Adrenal gland (tissue), 5 donors: ENCODE measurements around the gene BLMH.

Source experiments
- CTCF ChIP-seq, 6 experiments: fragments of 450-650 bp in 4 of 6; fragments of 200-600 bp in 2 of 6; sonication (generic) in 1 of 6; IDR thresholded peaks; 1 replicate in 5 of 6; 2 replicates in 1 of 6; pipeline versions ENCODE4 v1.5.1 to v1.8.0; 2016 to 2021; ENCODE audit warnings: antibody characterized with exemption in 6 of 6, mild to moderate bottlenecking in 2 of 6, moderate library complexity in 1 of 6
- POLR2A ChIP-seq, 2 donors: fragments of 450-650 bp; IDR thresholded peaks; one replicate each; pipeline ENCODE4 v1.6.1; 2017; ENCODE audit warnings: antibody characterized with exemption in 2 of 2, mild to moderate bottlenecking in 2 of 2, moderate library complexity in 1 of 2
- donor health status: DM: no; HTN: no; CAD: no.

DNA sequence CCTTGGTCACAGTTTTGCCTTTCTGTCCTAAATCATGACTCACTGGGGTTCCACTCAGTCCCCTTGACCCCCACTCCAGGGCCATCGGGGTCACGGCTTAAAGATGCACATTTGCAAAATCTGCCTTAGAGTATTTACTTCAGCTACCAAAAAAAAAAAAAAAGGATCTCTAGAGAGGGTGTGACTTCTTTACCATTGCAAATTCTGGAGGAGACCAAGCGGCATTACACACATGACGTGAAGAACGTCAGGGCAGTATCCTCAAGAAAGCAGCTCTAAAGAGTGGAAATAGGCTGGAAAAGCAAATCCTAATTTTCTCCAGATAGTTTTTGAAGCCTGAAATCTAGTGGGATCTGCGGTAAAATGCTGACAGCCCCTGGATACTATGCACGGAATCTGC lies 81.8 kb downstream of the BLMH start:
- TF ChIP-seq CTCF (IDR thresholded peaks at IDR 0.05) (no peak), POLR2A (IDR thresholded peaks at IDR 0.05) (no peak)
